BE2C (cell line): ENCODE measurements around the gene ERP44.
"Not testable (repeated sequence)": the region's sequence is repeated elsewhere in the genome, so short reads cannot be mapped to it uniquely, and the experiment has no call there.

Experiments
- DNase-seq: peaks from one replicate; pipeline ENCODE4 v3.0.0-alpha.2; 2020
- H3K27me3 ChIP-seq: fragments of 250-450 bp; sonication (Bioruptor Pico); 2 replicates; pipeline ENCODE4 v1.5.1; 2020; ENCODE audit warnings: mild to moderate bottlenecking
- H3K36me3 ChIP-seq: fragments of 250-450 bp; sonication (Bioruptor Pico); 2 replicates; pipeline ENCODE4 v1.5.1; 2020; ENCODE audit warnings: mild to moderate bottlenecking
- H3K4me1 ChIP-seq: fragments of 250-450 bp; sonication (Bioruptor Pico); 2 replicates; pipeline ENCODE4 v1.5.1; 2020
- H3K4me3 ChIP-seq: 2 replicates; pipeline ENCODE4 v1.5.1; 2011; ENCODE audit warnings: low read depth, low read length
- H3K9me3 ChIP-seq: fragments of 250-450 bp; sonication (Bioruptor Pico); 2 replicates; pipeline ENCODE4 v1.5.1; 2020
- CTCF ChIP-seq: IDR thresholded peaks from 2 replicates; pipeline ENCODE4 v1.5.1; 2012; ENCODE audit warnings: mild to moderate bottlenecking, low read depth, low read length

The ERP44 gene

GRCh38 chr9:99998266-99998665, 100.5 kb downstream of the ERP44 start:
- H3K36me3 ChIP-seq = peaks cover 5% of the 10 kb centered on the region
- DNase-seq = no peak
- H3K27me3 ChIP-seq = no peaks in the 10 kb centered on the region
- no peaks in the 10 kb centered on the region for H3K4me1 ChIP-seq
- no peak for TF ChIP-seq CTCF
- H3K4me3 ChIP-seq = no peak overlapping the region
- H3K9me3 ChIP-seq = no peaks in the 10 kb centered on the region

- not testable (repeated sequence) for H3K4me3 ChIP-seq, H3K4me1 ChIP-seq, H3K9me3 ChIP-seq, DNase-seq, H3K27me3 ChIP-seq, H3K36me3 ChIP-seq
These were observed 108.3 kb downstream of the ERP44 start for GRCh38 chr9:99990508-99990907.

GRCh38 chr9:99986642-99987041, 112.2 kb downstream of the ERP44 start:
- no peak for TF ChIP-seq CTCF
- no peak for DNase-seq
- no peaks in the 10 kb centered on the region for H3K27me3 ChIP-seq

GRCh38 chr9:99980598-99980997, 118.2 kb downstream of the ERP44 start:
- Histone ChIP-seq H3K4me1 (0 out of 2 replicates have a peak, but pooled peaks cover 2% of the 10 kb centered on the region), H3K27me3 (no peaks in the 10 kb centered on the region), H3K9me3 (no peaks in the 10 kb centered on the region), H3K4me3 (no peak overlapping the region), H3K36me3 (no peaks in the 10 kb centered on the region)
- no peak for TF ChIP-seq CTCF
- DNase-seq = no peak

More at GRCh38 chr9:99986642-99987041, 112.2 kb downstream of the ERP44 start:
- Histone ChIP-seq H3K4me1 (0 out of 2 replicates have a peak, but pooled peaks cover 2% of the 10 kb centered on the region), H3K9me3 (no peaks in the 10 kb centered on the region; the same call in 1 of the 2 replicates), H3K4me3 (no peak overlapping the region), H3K36me3 (no peaks in the 10 kb centered on the region)

- H3K4me1 ChIP-seq = no peaks in the 10 kb centered on the region
- DNase-seq = no peak
- H3K27me3 ChIP-seq = no peaks in the 10 kb centered on the region
- no peak for TF ChIP-seq CTCF
- H3K36me3 ChIP-seq = no peaks in the 10 kb centered on the region
- H3K9me3 ChIP-seq = no peaks in the 10 kb centered on the region
- H3K4me3 ChIP-seq = no peak overlapping the region
These were observed 120.6 kb downstream of the ERP44 start for GRCh38 chr9:99978221-99978620.

GRCh38 chr9:99977033-99977792, 121.6 kb downstream of the ERP44 start:
- no peak for TF ChIP-seq CTCF
- Histone ChIP-seq H3K9me3 (no peaks in the 10 kb centered on the region), H3K4me3 (no peak overlapping the region), H3K27me3 (no peaks in the 10 kb centered on the region), H3K4me1 (no peaks in the 10 kb centered on the region), H3K36me3 (no peaks in the 10 kb centered on the region)
- no peak for DNase-seq
